Measurements from ENCODE around the gene IGSF9B. TPM values are rescaled to one million over a fixed set of nuclear protein-coding genes. Genes with fewer than 3 reads are reported as not detected.

The IGSF9B gene
- polyA plus RNA-seq, 1 experiment, result 0.05 TPM

DNA sequence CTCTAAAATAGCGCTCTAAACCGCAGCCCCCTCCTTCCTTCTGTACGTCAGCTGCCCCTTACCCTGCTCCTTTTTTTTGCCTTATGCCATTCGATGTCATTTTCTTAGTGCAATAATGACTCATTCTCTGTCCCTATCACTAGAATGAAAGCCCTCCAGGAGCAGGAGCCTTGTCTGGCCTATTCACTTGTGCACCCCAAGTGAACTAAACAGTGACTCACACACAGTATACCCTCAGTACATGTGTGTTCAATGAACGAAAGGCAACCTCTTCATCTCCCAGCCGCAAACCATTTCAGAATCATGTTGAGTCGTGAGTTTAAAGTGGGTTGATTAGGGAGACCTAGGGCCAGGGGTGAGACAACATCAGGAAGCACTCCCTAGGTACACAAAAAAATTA lies 60.7 kb downstream of the IGSF9B start:
- no peak overlapping the region for H3K4me3 ChIP-seq (ENCODE audit: low read depth, low read length)
- POLR2A ChIA-PET, result no interaction called here
- DNase-seq (ENCODE audit: low read depth), result no peak

DNA sequence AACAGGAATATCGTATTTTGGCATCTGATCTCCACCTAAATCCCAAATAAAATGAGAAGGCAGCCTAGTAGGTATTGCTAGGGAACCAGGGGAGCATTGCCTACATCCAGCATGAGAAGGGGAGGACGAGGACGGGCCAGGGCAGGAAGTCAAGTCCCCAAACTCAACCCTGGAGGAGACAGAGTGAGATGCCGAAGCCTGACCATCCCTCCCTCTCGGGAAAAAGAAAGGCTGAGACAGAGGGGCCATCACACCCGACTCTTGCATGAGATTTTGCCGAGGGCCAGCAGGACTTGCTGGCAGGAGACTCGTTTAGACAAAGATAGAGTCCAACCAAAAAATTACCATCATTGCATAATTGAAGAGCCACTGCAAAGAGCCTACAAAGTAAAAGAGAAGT lies 61.2 kb downstream of the IGSF9B start:
- CTCF ChIA-PET, result no interaction called here
- POLR2A ChIA-PET, result no interaction called here
- Histone ChIP-seq H3K27me3 (ENCODE audit: control insufficient read depth, insufficient read depth, low read length) (no peaks in the 10 kb centered on the region), H3K36me3 (ENCODE audit: control insufficient read depth, insufficient read depth, low read length) (no peaks in the 10 kb centered on the region), H3K4me3 (ENCODE audit: low read depth, low read length) (no peak overlapping the region)
- no peak for DNase-seq (ENCODE audit: low read depth)
- TF ChIP-seq, protein P1, sequence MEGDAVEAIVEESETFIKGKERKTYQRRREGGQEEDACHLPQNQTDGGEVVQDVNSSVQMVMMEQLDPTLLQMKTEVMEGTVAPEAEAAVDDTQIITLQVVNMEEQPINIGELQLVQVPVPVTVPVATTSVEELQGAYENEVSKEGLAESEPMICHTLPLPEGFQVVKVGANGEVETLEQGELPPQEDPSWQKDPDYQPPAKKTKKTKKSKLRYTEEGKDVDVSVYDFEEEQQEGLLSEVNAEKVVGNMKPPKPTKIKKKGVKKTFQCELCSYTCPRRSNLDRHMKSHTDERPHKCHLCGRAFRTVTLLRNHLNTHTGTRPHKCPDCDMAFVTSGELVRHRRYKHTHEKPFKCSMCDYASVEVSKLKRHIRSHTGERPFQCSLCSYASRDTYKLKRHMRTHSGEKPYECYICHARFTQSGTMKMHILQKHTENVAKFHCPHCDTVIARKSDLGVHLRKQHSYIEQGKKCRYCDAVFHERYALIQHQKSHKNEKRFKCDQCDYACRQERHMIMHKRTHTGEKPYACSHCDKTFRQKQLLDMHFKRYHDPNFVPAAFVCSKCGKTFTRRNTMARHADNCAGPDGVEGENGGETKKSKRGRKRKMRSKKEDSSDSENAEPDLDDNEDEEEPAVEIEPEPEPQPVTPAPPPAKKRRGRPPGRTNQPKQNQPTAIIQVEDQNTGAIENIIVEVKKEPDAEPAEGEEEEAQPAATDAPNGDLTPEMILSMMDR (IDR thresholded peaks at IDR 0.05; ENCODE audit: insufficient read depth, low read depth, low read length), result no peak

More for the DNA sequence above, 60.7 kb downstream of the IGSF9B start:
- TF ChIP-seq, protein P1 (IDR thresholded peaks at IDR 0.05; ENCODE audit: insufficient read depth, low read depth, low read length), result no peak
- H3K36me3 ChIP-seq (ENCODE audit: control insufficient read depth, insufficient read depth, low read length), result no peaks in the 10 kb centered on the region
- no peaks in the 10 kb centered on the region for H3K27me3 ChIP-seq (ENCODE audit: control insufficient read depth, insufficient read depth, low read length)
- CTCF ChIA-PET, result no interaction called here

DNA sequence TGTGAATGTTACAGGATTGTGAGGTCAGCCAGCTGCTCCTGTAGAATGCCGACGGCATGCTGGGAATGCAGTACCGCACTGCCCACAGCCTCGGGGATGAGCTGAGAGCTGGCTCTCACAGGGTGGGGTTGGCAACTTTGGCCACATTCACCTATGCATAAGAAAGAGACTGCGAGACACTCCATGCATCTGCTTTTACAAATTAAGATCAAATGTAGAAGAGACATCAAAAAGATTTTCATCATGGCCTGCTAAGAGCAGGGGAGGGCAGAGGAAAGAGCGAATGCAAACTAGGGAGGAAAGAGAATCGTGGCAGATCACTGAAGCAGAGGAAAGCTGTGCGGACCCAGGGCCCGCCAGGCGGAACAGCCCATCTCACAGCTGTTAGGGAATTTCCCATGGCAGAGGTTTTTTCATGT lies 61.7 kb downstream of the IGSF9B start:
- no peak overlapping the region for H3K4me3 ChIP-seq (ENCODE audit: low read depth, low read length)
- CTCF ChIA-PET, result no interaction called here
- TF ChIP-seq, protein P1 (IDR thresholded peaks at IDR 0.05; ENCODE audit: insufficient read depth, low read depth, low read length), result no peak
- no peaks in the 10 kb centered on the region for H3K27me3 ChIP-seq (ENCODE audit: control insufficient read depth, insufficient read depth, low read length)
- POLR2A ChIA-PET, result no interaction called here
- H3K36me3 ChIP-seq (ENCODE audit: control insufficient read depth, insufficient read depth, low read length), result no peaks in the 10 kb centered on the region
- no peak for DNase-seq (ENCODE audit: low read depth)

DNA sequence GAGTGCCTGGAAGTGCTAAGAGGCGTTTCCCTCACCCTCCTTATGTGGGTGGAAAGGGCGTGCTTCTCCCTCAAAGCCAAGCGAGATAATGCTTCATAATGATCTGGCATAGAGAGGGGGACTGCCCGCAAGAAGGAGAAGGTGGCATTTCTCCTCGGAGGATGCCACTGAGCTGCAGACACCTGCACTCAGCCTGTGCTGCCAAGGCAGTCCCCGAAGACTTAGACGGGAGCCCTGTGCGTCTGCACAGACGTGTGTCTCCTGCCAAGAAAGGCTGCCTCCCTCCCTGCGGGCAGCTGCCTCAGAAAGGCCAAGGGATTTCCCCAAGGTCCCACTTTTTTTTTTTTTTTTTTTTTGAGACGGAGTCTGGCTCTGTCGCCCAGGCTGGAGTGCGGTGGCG lies 63.4 kb downstream of the IGSF9B start:
- DNase-seq (ENCODE audit: low read depth), result no peak
- TF ChIP-seq, protein P1 (IDR thresholded peaks at IDR 0.05; ENCODE audit: insufficient read depth, low read depth, low read length), result no peak
- ChIA-PET POLR2A (no interaction called here), CTCF (no interaction called here)
- H3K27me3 ChIP-seq (ENCODE audit: control insufficient read depth, insufficient read depth, low read length), result no peaks in the 10 kb centered on the region
- no peak overlapping the region for H3K4me3 ChIP-seq (ENCODE audit: low read depth, low read length)
- H3K36me3 ChIP-seq (ENCODE audit: control insufficient read depth, insufficient read depth, low read length), result no peaks in the 10 kb centered on the region

DNA sequence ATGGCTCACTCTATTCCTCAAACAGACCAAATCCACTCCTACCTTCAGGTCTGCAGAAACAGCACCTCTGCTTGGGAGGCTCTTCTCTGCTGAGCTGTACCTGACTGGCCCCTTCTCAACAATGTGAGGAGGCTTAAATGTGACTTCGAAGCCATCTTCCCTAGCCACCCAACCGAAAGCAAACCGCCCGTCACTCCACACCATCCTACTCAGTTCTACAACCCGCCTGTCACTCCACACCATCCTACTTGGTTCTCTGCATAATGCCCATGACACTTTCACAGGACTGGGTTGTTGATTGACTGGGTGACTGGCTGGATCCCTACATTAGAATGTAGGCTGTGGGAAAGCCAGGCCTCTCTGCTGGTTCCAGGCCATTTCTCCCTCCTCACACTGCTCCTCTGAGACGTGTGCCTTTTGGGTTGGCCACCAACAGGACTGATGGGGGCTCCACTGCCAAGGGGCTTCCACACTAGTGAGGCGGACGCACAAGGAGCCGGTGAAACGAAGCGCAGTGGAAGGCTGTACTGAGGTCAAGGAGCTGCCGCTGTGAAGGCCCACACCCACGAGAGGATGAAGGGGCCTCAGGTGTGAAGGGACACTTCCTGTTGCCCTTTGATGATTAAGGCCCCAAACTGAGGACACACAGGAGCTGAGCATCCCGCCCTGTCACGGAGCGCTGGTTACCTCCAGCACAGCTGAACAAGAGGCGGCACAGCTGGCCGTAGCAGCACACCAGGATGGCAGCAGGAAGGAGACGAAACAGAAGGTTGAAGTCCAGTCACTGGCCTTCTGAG lies 64.0 kb downstream of the IGSF9B start:
- no peaks in the 10 kb centered on the region for H3K36me3 ChIP-seq (ENCODE audit: control insufficient read depth, insufficient read depth, low read length)
- ChIA-PET POLR2A (no interaction called here), CTCF (no interaction called here)
- H3K4me3 ChIP-seq (ENCODE audit: low read depth, low read length), result no peak overlapping the region
- H3K27me3 ChIP-seq (ENCODE audit: control insufficient read depth, insufficient read depth, low read length), result no peaks in the 10 kb centered on the region
- TF ChIP-seq, protein P1 (IDR thresholded peaks at IDR 0.05; ENCODE audit: insufficient read depth, low read depth, low read length), result no peak
- no peak for DNase-seq (ENCODE audit: low read depth)

Measured in BJ (cell line).